Endothelial cell of umbilical vein (primary cell): ENCODE results near the gene HHATL. TPM values are rescaled to one million over a fixed set of nuclear protein-coding genes. Genes with fewer than 3 reads are reported as not detected.

Experiments
- BruUV-seq: library from RNA; stranded (reverse); fragments of 400-500 nt; replicated peaks from 2 replicates; lab custom pipeline; 2021; lab: Mats Ljungman, UMichigan
- CTCF ChIA-PET: fragments of 300-600, 350-600 bp; sonication (Branson Sonifier 250); formaldehyde crosslinking; loops from one replicate; lab custom pipeline; 2021; ENCODE audit warnings: antibody characterized with exemption, inconsistent platforms; lab: Charles Lee
- POLR2A ChIA-PET: fragments of 300-600, 350-600 bp; sonication (Branson Sonifier 250); formaldehyde crosslinking; loops from one replicate; lab custom pipeline; 2021; ENCODE audit warnings: antibody characterized with exemption, inconsistent platforms; lab: Charles Lee
- DNase-seq: peaks from one replicate; pipeline ENCODE4 v3.0.0-alpha.2; 2011; ENCODE audit warnings: low read depth, low spot score
- FAIRE-seq: peaks from 2 replicates; lab custom pipeline; 2011; peaks lifted over from hg19 to GRCh38; lab: Jason Lieb, UNC
- H2AFZ ChIP-seq: 2 replicates; pipeline ENCODE4 v1.6.0; 2012; ENCODE audit warnings: low read depth, low read length, control low read depth, inconsistent platforms
- H3K27ac ChIP-seq: 2 replicates; pipeline ENCODE4 v1.5.1; 2011; ENCODE audit warnings: low read depth, mild to moderate bottlenecking, control low read depth, low read length, moderate library complexity; ENCODE audit not compliant: insufficient read depth
- H3K27me3 ChIP-seq, 2 experiments: 2 replicates each; pipeline versions ENCODE4 v1.6.0 to v1.6.1; 2011; ENCODE audit warnings: low read length in 2 of 2, mixed read lengths in 1 of 2; ENCODE audit not compliant: control insufficient read depth in 2 of 2, insufficient read depth in 2 of 2
- H3K36me3 ChIP-seq, 2 experiments: 2 replicates in 1 of 2; 3 replicates in 1 of 2; pipeline ENCODE4 v1.5.1; 2011; ENCODE audit warnings: low read length in 2 of 2, mild to moderate bottlenecking in 1 of 2, moderate library complexity in 1 of 2; ENCODE audit not compliant: control insufficient read depth in 2 of 2, insufficient read depth in 2 of 2; ENCODE audit errors: extremely low read depth in 1 of 2
- H3K4me1 ChIP-seq: 3 replicates; pipeline ENCODE4 v1.5.1; 2011; ENCODE audit warnings: mild to moderate bottlenecking, low read length; ENCODE audit not compliant: control insufficient read depth, insufficient read depth; ENCODE audit errors: extremely low read depth
- H3K4me2 ChIP-seq: 2 replicates; pipeline ENCODE4 v1.6.1; 2011; ENCODE audit warnings: low read length, control low read depth, mixed read lengths; ENCODE audit not compliant: insufficient read depth
- H3K4me3 ChIP-seq, 3 experiments: fragments of 200-600 bp in 1 of 3; sonication (generic), shearing (Covaris generic) in 1 of 3; replicated peaks in 1 of 3; 2 replicates each; pipeline ENCODE4 v1.5.1; 2011 to 2016; ENCODE audit warnings: control low read depth in 3 of 3, low read length in 3 of 3, mild to moderate bottlenecking in 2 of 3, inconsistent platforms in 1 of 3, low read depth in 1 of 3, moderate library complexity in 1 of 3; ENCODE audit not compliant: insufficient read depth in 1 of 3
- H3K79me2 ChIP-seq: 2 replicates; pipeline ENCODE4 v1.6.0; 2012; ENCODE audit warnings: low read length, inconsistent platforms; ENCODE audit not compliant: control insufficient read depth, insufficient read depth
- H3K9ac ChIP-seq: replicated peaks from 2 replicates; pipeline ENCODE3; 2011; ENCODE audit warnings: low read length, control low read depth; ENCODE audit not compliant: insufficient read depth; ENCODE audit errors: extremely low read depth
- H3K9me1 ChIP-seq: replicated peaks from 3 replicates; pipeline ENCODE4 v1.6.0; 2011; ENCODE audit warnings: mild to moderate bottlenecking, low read length; ENCODE audit not compliant: control insufficient read depth, insufficient read depth; ENCODE audit errors: extremely low read depth
- H3K9me3 ChIP-seq: replicated peaks from 2 replicates; pipeline ENCODE4 v1.5.1; 2012; ENCODE audit warnings: low read length, inconsistent platforms; ENCODE audit not compliant: control insufficient read depth, insufficient read depth
- H4K20me1 ChIP-seq: replicated peaks from 2 replicates; pipeline ENCODE3; 2011; ENCODE audit warnings: mild to moderate bottlenecking, low read length; ENCODE audit not compliant: control insufficient read depth, insufficient read depth; ENCODE audit errors: extremely low read depth
- EZH2 ChIP-seq: IDR thresholded peaks from 2 replicates; pipeline ENCODE4 v1.6.1; 2012; ENCODE audit warnings: borderline replicate concordance, low read depth, mild to moderate bottlenecking, moderate library complexity, low read length, inconsistent platforms; ENCODE audit not compliant: severe bottlenecking
- FOS ChIP-seq: IDR thresholded peaks from 2 replicates; pipeline ENCODE4 v1.6.1; 2011; ENCODE audit warnings: mild to moderate bottlenecking, low read length, moderate library complexity, borderline replicate concordance; ENCODE audit not compliant: insufficient read depth
- GATA2 ChIP-seq: IDR thresholded peaks from 2 replicates; pipeline ENCODE4 v1.7.0; 2011; ENCODE audit warnings: low read depth, mild to moderate bottlenecking, moderate library complexity, mixed read lengths, low read length; ENCODE audit not compliant: insufficient read length, insufficient read depth
- JUN ChIP-seq: IDR thresholded peaks from 2 replicates; pipeline ENCODE4 v1.6.1; 2011; ENCODE audit warnings: borderline replicate concordance, low read depth; ENCODE audit not compliant: insufficient read length, insufficient read depth
- MYC ChIP-seq: IDR thresholded peaks from one replicate; pipeline ENCODE4 v1.6.1; 2011; ENCODE audit warnings: mild to moderate bottlenecking, low read depth, low read length
- POLR2A ChIP-seq: IDR thresholded peaks from 2 replicates; pipeline ENCODE4 v1.6.1; 2012; ENCODE audit warnings: low read depth, mild to moderate bottlenecking, control low read depth, low read length
- POLR2AphosphoS5 ChIP-seq: IDR thresholded peaks from 2 replicates; pipeline ENCODE4 v1.6.1; 2012; ENCODE audit warnings: low read depth, mild to moderate bottlenecking, control low read depth, low read length, moderate library complexity; ENCODE audit not compliant: insufficient read depth
- dilution Hi-C: fragments of 300-500 bp; cut with MboI; formaldehyde crosslinking; loops from one replicate; pipeline ENCODE4 v1.15.0; 2019; ENCODE audit warnings: low sequenced_read_pairs; ENCODE audit not compliant: extremely low pct_ligation_motif_present
- intact Hi-C: fragments of 100-400 bp; cut with micrococcal nuclease; formaldehyde crosslinking; loops from one replicate; pipeline ENCODE4 v1.10.0; 2022
- polyA plus RNA-seq, 4 experiments: library from polyadenylated mRNA; depleted of rRNA in 3 of 4; stranded (reverse) in 3 of 4; unstranded in 1 of 4; fragments of >200 nt; gene quantifications; 2 replicates each; pipeline versions ENCODE4 v1.2.1 to v1.2.3, GENCODE V29; 2011 to 2012; ENCODE audit warnings: missing spikeins in 1 of 4
- total RNA-seq: library from RNA; stranded (reverse); gene quantifications from 2 replicates; pipeline ENCODE4 v1.2.3, GENCODE V29; 2021
- TF ChIP-seq, protein P1 (sequence below), 2 donors: IDR thresholded peaks; 1 replicate in 1 of 2; 2 replicates in 1 of 2; pipeline ENCODE4 v1.5.1; 2011; ENCODE audit warnings: low read length in 2 of 2, mild to moderate bottlenecking in 2 of 2, moderate library complexity in 2 of 2, control low read depth in 1 of 2, inconsistent platforms in 1 of 2, low read depth in 1 of 2; ENCODE audit not compliant: insufficient read depth in 1 of 2; ENCODE audit errors: extremely low read depth in 1 of 2
- TF ChIP-seq, protein P2 (sequence below): IDR thresholded peaks from 2 replicates; pipeline ENCODE4 v1.6.1; 2011; ENCODE audit not compliant: insufficient read depth, insufficient read length

Gene HHATL
- total and polyA plus RNA-seq, 2 donors (not counting 3 experiments of a cell fraction or from before 2014, with no cell fraction given), result not detected

GRCh38 chr3:42660131-42660715 is 42.4 kb downstream of the HHATL start:
- TF ChIP-seq JUN (no peak), FOS (no peak), MYC (no peak), GATA2 (no peak), EZH2 (no peak), POLR2A (no peak), POLR2AphosphoS5 (no peak)
- TF ChIP-seq, protein P1, sequence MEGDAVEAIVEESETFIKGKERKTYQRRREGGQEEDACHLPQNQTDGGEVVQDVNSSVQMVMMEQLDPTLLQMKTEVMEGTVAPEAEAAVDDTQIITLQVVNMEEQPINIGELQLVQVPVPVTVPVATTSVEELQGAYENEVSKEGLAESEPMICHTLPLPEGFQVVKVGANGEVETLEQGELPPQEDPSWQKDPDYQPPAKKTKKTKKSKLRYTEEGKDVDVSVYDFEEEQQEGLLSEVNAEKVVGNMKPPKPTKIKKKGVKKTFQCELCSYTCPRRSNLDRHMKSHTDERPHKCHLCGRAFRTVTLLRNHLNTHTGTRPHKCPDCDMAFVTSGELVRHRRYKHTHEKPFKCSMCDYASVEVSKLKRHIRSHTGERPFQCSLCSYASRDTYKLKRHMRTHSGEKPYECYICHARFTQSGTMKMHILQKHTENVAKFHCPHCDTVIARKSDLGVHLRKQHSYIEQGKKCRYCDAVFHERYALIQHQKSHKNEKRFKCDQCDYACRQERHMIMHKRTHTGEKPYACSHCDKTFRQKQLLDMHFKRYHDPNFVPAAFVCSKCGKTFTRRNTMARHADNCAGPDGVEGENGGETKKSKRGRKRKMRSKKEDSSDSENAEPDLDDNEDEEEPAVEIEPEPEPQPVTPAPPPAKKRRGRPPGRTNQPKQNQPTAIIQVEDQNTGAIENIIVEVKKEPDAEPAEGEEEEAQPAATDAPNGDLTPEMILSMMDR (IDR thresholded peaks at IDR 0.05; ENCODE audit: extremely low read depth in 1 of 2, insufficient read depth in 1 of 2, low read depth in 1 of 2, low read length in 2 of 2), result no peak
- TF ChIP-seq, protein P2, sequence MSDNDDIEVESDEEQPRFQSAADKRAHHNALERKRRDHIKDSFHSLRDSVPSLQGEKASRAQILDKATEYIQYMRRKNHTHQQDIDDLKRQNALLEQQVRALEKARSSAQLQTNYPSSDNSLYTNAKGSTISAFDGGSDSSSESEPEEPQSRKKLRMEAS, result no peak
- peaks cover 0 to 10% of the 10 kb centered on the region in 2 experiments for H3K36me3 ChIP-seq
- ChIA-PET POLR2A (no interaction called here), CTCF (no interaction called here)
- H3K4me1 ChIP-seq, result peaks cover 10% of the 10 kb centered on the region
- H3K27ac ChIP-seq, result no peak overlapping the region
- H3K9me3 ChIP-seq, result no peaks in the 10 kb centered on the region
- no peak overlapping the region for H2AFZ ChIP-seq
- no peaks in the 10 kb centered on the region for H3K9me1 ChIP-seq
- no TSS peak for BruUV-seq
- no peak overlapping the region for H3K9ac ChIP-seq
- no peaks in the 10 kb centered on the region for H3K27me3 ChIP-seq
- intact Hi-C loops (no loop called here), dilution Hi-C loops (no loop called here)
- no peak overlapping the region for H3K4me3 ChIP-seq
- H4K20me1 ChIP-seq, result no peaks in the 10 kb centered on the region
- FAIRE-seq (no peak), DNase-seq (no peak)
- H3K4me2 ChIP-seq, result no peak overlapping the region
- H3K79me2 ChIP-seq, result peaks cover 11% of the 10 kb centered on the region
